Stimulated activated CD8-positive, alpha-beta memory T cell treated with anti-CD3 and anti-CD28 coated beads, Interleukin-4, amount 100 ng/mL, for 4 hours (primary cell): ENCODE data around the gene RPS27.
"Not testable (repeated sequence)": the region's sequence is repeated elsewhere in the genome, so short reads cannot be mapped to it uniquely, and the experiment has no call there.

Experiments used
- DNase-seq, 2 donors: peaks; one replicate each; pipeline ENCODE4 v3.0.0-alpha.2; 2020; ENCODE audit warnings: low read depth in 2 of 2, low spot score in 1 of 2

RPS27 gene

GRCh38 chr1:153985341-153985912 lies 5.1 kb upstream of the RPS27 start:
- DNase-seq, result peak in 1 of 2 donors; percentile 49

GRCh38 chr1:153985941-153986761 lies 4.4 kb upstream of the RPS27 start, which contains the start of gene RAB13:
TSS of gene RAB13 (minus strand) at chr1:153986339. CDS start at chr1:153986236, 103 bp downstream.
- no peak for DNase-seq

GRCh38 chr1:153987621-153988020 lies 2.9 kb upstream of the RPS27 start:
- DNase-seq, result no peak

GRCh38 chr1:153991151-153991630 lies 629 bp downstream of the RPS27 start:
- DNase-seq, result no peak

GRCh38 chr1:153991806-153992205 lies 1.2 kb downstream of the RPS27 start:
- no peak for DNase-seq

GRCh38 chr1:153995202-153995601 lies 4.6 kb downstream of the RPS27 start:
- DNase-seq, result no peak

- DNase-seq, result no peak
These were observed 5.1 kb downstream of the RPS27 start for GRCh38 chr1:153995640-153996039.

- not testable (repeated sequence) for DNase-seq
These were observed 6.3 kb downstream of the RPS27 start for GRCh38 chr1:153996882-153997281.

GRCh38 chr1:154000420-154000819 lies 9.9 kb downstream of the RPS27 start:
- DNase-seq, result no peak

- no peak for DNase-seq
These were observed 15.6 kb downstream of the RPS27 start for GRCh38 chr1:154006136-154006535.

- DNase-seq, result no peak
These were observed 21.6 kb downstream of the RPS27 start for GRCh38 chr1:154012129-154012528.

GRCh38 chr1:154012543-154012942 lies 22.0 kb downstream of the RPS27 start:
- DNase-seq, result not testable (repeated sequence)

GRCh38 chr1:154014154-154014907 lies 23.8 kb downstream of the RPS27 start:
- DNase-seq, result no peak

- DNase-seq, result no peak
These were observed 28.7 kb downstream of the RPS27 start for GRCh38 chr1:154019269-154019668.

GRCh38 chr1:154019940-154020339 lies 29.4 kb downstream of the RPS27 start:
- no peak for DNase-seq

- DNase-seq, result not testable (repeated sequence)
These were observed 43.1 kb downstream of the RPS27 start for GRCh38 chr1:154033697-154034096.
